Renal pelvis (tissue), 4 donors: ENCODE results near the gene ASB7. TPM values are rescaled to one million over a fixed set of nuclear protein-coding genes. Genes with fewer than 3 reads are reported as not detected.

Experiments
- DNase-seq: peaks from one replicate; pipeline ENCODE4 v3.0.0-alpha.2; 2013
- polyA plus RNA-seq, 3 donors: library from polyadenylated mRNA; unstranded; fragments of 120-200 nt; gene quantifications; one replicate each; pipeline ENCODE4 v1.2.1, GENCODE V29; 2013; ENCODE audit not compliant: insufficient read length in 3 of 3

Gene ASB7
- polyA plus RNA-seq, 3 donors: 14.8 to 17.0 (median 15.6) TPM

GRCh38 chr15:100592898-100593297 lies 9.5 kb upstream of the ASB7 start:
- DNase-seq: no peak

GRCh38 chr15:100593431-100593830 lies 9.0 kb upstream of the ASB7 start:
- DNase-seq: no peak

- no peak for DNase-seq
Measured at GRCh38 chr15:100595964-100596363, 6.4 kb upstream of the ASB7 start.

GRCh38 chr15:100596792-100597191 lies 5.6 kb upstream of the ASB7 start:
- DNase-seq: no peak

- no peak for DNase-seq
Measured at GRCh38 chr15:100597862-100598261, 4.5 kb upstream of the ASB7 start.

GRCh38 chr15:100598655-100599054 lies 3.7 kb upstream of the ASB7 start:
- DNase-seq: peak; percentile 10

- no peak for DNase-seq
Measured at GRCh38 chr15:100601163-100601562, 1.2 kb upstream of the ASB7 start.

GRCh38 chr15:100601617-100602063 lies 749 bp upstream of the ASB7 start:
- DNase-seq: no peak

- DNase-seq: no peak
Measured at GRCh38 chr15:100602823-100603393, 519 bp downstream of the ASB7 start.

GRCh38 chr15:100612539-100612938 lies 10.2 kb downstream of the ASB7 start:
- DNase-seq: no peak

- DNase-seq: no peak
Measured at GRCh38 chr15:100613208-100613607, 10.8 kb downstream of the ASB7 start.

GRCh38 chr15:100614336-100614735 lies 11.9 kb downstream of the ASB7 start:
- no peak for DNase-seq

- no peak for DNase-seq
Measured at GRCh38 chr15:100614918-100615317, 12.5 kb downstream of the ASB7 start.

GRCh38 chr15:100615801-100616200 lies 13.4 kb downstream of the ASB7 start:
- DNase-seq: no peak

- DNase-seq: no peak
Measured at GRCh38 chr15:100616700-100617099, 14.3 kb downstream of the ASB7 start.

GRCh38 chr15:100623301-100623700 lies 20.9 kb downstream of the ASB7 start:
- no peak for DNase-seq

GRCh38 chr15:100627789-100628395 lies 25.5 kb downstream of the ASB7 start:
- DNase-seq: peak; percentile 67

- no peak for DNase-seq
Measured at GRCh38 chr15:100628746-100629145, 26.4 kb downstream of the ASB7 start.

- no peak for DNase-seq
Measured at GRCh38 chr15:100631831-100632230, 29.4 kb downstream of the ASB7 start.

- no peak for DNase-seq
Measured at GRCh38 chr15:100633763-100634075, 31.3 kb downstream of the ASB7 start.

GRCh38 chr15:100635406-100636071 lies 33.1 kb downstream of the ASB7 start:
- DNase-seq: no peak

GRCh38 chr15:100638177-100638730 lies 35.9 kb downstream of the ASB7 start:
- DNase-seq: no peak

- DNase-seq: no peak
Measured at GRCh38 chr15:100642213-100642949, 40.0 kb downstream of the ASB7 start.
